ENCODE data around the gene PDCD1LG2.
"Not testable (repeated sequence)": the region's sequence is repeated elsewhere in the genome, so short reads cannot be mapped to it uniquely, and the experiment has no call there.

Gene PDCD1LG2

GRCh38 chr9:5569891-5570290 is 59.6 kb downstream of the PDCD1LG2 start:
- no peak for DNase-seq

GRCh38 chr9:5571629-5572232 is 61.4 kb downstream of the PDCD1LG2 start:
- no peak for DNase-seq

GRCh38 chr9:5574097-5574496 is 63.8 kb downstream of the PDCD1LG2 start:
- no peak for DNase-seq

- no peak for DNase-seq
Observed at GRCh38 chr9:5575000-5575399, 64.7 kb downstream of the PDCD1LG2 start.

- DNase-seq, result no peak
Observed at GRCh38 chr9:5577225-5577624, 66.9 kb downstream of the PDCD1LG2 start.

- DNase-seq, result no peak
Observed at GRCh38 chr9:5578018-5578697, 67.8 kb downstream of the PDCD1LG2 start.

- DNase-seq, result no peak
Observed at GRCh38 chr9:5578698-5579085, 68.4 kb downstream of the PDCD1LG2 start.

GRCh38 chr9:5579881-5580280 is 69.5 kb downstream of the PDCD1LG2 start:
- DNase-seq, result no peak

GRCh38 chr9:5580650-5581049 is 70.3 kb downstream of the PDCD1LG2 start:
- no peak for DNase-seq

GRCh38 chr9:5581706-5582105 is 71.4 kb downstream of the PDCD1LG2 start:
- not testable (repeated sequence) for DNase-seq

- no peak for DNase-seq
Observed at GRCh38 chr9:5582835-5583195, 72.5 kb downstream of the PDCD1LG2 start.

- no peak for DNase-seq
Observed at GRCh38 chr9:5586391-5586802, 76.1 kb downstream of the PDCD1LG2 start.

GRCh38 chr9:5587024-5587423 is 76.7 kb downstream of the PDCD1LG2 start:
- DNase-seq, result no peak

- no peak for DNase-seq
Observed at GRCh38 chr9:5592231-5592630, 81.9 kb downstream of the PDCD1LG2 start.

GRCh38 chr9:5592904-5593303 is 82.6 kb downstream of the PDCD1LG2 start:
- DNase-seq, result no peak

- DNase-seq, result no peak
Observed at GRCh38 chr9:5593904-5594303, 83.6 kb downstream of the PDCD1LG2 start.

- DNase-seq, result no peak
Observed at GRCh38 chr9:5596173-5596572, 85.8 kb downstream of the PDCD1LG2 start.

- no peak for DNase-seq
Observed at GRCh38 chr9:5608298-5609225, 98.2 kb downstream of the PDCD1LG2 start.

- DNase-seq, result no peak
Observed at GRCh38 chr9:5609226-5609596, 98.9 kb downstream of the PDCD1LG2 start.

GRCh38 chr9:5610491-5610890 is 100.2 kb downstream of the PDCD1LG2 start:
- no peak for DNase-seq

GRCh38 chr9:5611321-5612184 is 101.2 kb downstream of the PDCD1LG2 start:
- no peak for DNase-seq

GRCh38 chr9:5612185-5612530 is 101.8 kb downstream of the PDCD1LG2 start:
- no peak for DNase-seq

GRCh38 chr9:5614192-5614591 is 103.9 kb downstream of the PDCD1LG2 start:
- no peak for DNase-seq
